Liver (tissue), 3 donors: ENCODE measurements around the gene CACNG4.

Experiments
- ATF3 ChIP-seq: IDR thresholded peaks from 2 replicates; pipeline ENCODE4 v1.6.1; 2016; ENCODE audit warnings: antibody characterized with exemption
- CTCF ChIP-seq: fragments of 150-350 bp; IDR thresholded peaks from 2 replicates; pipeline ENCODE4 v1.5.1; 2017; ENCODE audit warnings: improper control_type of control experiment, low read depth, low read length; ENCODE audit not compliant: missing input control
- FOXA2 ChIP-seq: IDR thresholded peaks from 2 replicates; pipeline ENCODE4 v1.6.1; 2016; ENCODE audit warnings: antibody characterized with exemption
- HNF4A ChIP-seq, 2 donors: conservative IDR thresholded peaks; 2 replicates each; pipeline ENCODE4 v1.6.1; 2016; ENCODE audit warnings: antibody characterized with exemption in 2 of 2, mild to moderate bottlenecking in 2 of 2
- JUND ChIP-seq, 2 donors: IDR thresholded peaks; 2 replicates each; pipeline ENCODE4 v1.6.1; 2016; ENCODE audit warnings: antibody characterized with exemption in 2 of 2
- MAX ChIP-seq: IDR thresholded peaks from 2 replicates; pipeline ENCODE4 v1.6.1; 2016; ENCODE audit warnings: antibody characterized with exemption
- RAD21 ChIP-seq, 2 donors: IDR thresholded peaks; 2 replicates each; pipeline ENCODE4 v1.6.1; 2016; ENCODE audit warnings: antibody characterized with exemption in 2 of 2, mild to moderate bottlenecking in 2 of 2
- RXRA ChIP-seq, 2 donors: IDR thresholded peaks; 2 replicates each; pipeline ENCODE4 v1.6.1; 2017 to 2018; ENCODE audit warnings: antibody characterized with exemption in 2 of 2, mild to moderate bottlenecking in 1 of 2
- TAF1 ChIP-seq: conservative IDR thresholded peaks from 2 replicates; pipeline ENCODE4 v1.6.1; 2016; ENCODE audit warnings: antibody characterized with exemption, mild to moderate bottlenecking
- ZBTB33 ChIP-seq: IDR thresholded peaks from 2 replicates; pipeline ENCODE4 v1.6.1; 2016; ENCODE audit warnings: antibody characterized with exemption
- donor health status: healthy.
- donor health status: healthy.

- TF ChIP-seq CTCF (no peak), RXRA (IDR thresholded peaks at IDR 0.05) (no peak), MAX (no peak), HNF4A (conservative IDR thresholded peaks at IDR 0.05) (no peak), JUND (IDR thresholded peaks at IDR 0.05) (no peak), FOXA2 (no peak), TAF1 (no peak), RAD21 (IDR thresholded peaks at IDR 0.05) (no peak), ZBTB33 (no peak), ATF3 (no peak)
These were observed 22.2 kb downstream of the CACNG4 start for GRCh38 chr17:66986659-66987058.
